HepG2 (cell line): ENCODE results near the gene CAMKV. TPM values are rescaled to one million over a fixed set of nuclear protein-coding genes. Genes with fewer than 3 reads are reported as not detected.
A peak's percentile ranks its signal among the peaks of the same experiment; 100 is the strongest.

Experiments used
- ARNT2 ChIP-seq: sonication (generic); formaldehyde crosslinking; IDR thresholded peaks from 2 replicates; pipeline ENCODE4 v1.8.0; 2022; ENCODE audit warnings: mild to moderate bottlenecking, low read depth, missing genetic modification reagents, moderate library complexity
- CAMTA2 ChIP-seq: sonication (generic); formaldehyde crosslinking; IDR thresholded peaks from 2 replicates; pipeline ENCODE4 v1.4.0; 2020; ENCODE audit warnings: mild to moderate bottlenecking, missing genetic modification reagents, borderline replicate concordance
- MAFF ChIP-seq: IDR thresholded peaks from 2 replicates; pipeline ENCODE4 v1.6.1; 2011; ENCODE audit warnings: low read depth, low read length, improper control_type of control experiment
- MIER3 ChIP-seq: IDR thresholded peaks from 2 replicates; pipeline ENCODE4 v1.6.1; 2016; ENCODE audit warnings: missing compliant biosample characterization, borderline replicate concordance
- NFRKB ChIP-seq: fragments of 450-650 bp; IDR thresholded peaks from 2 replicates; pipeline ENCODE4 v1.6.1; 2017
- RXRA ChIP-seq: sonication (generic); formaldehyde crosslinking; IDR thresholded peaks from 2 replicates; pipeline ENCODE4 v1.5.1; 2020; ENCODE audit warnings: missing genetic modification reagents
- U2AF1 ChIP-seq: fragments of 200-400 bp; formaldehyde crosslinking; optimal IDR thresholded peaks from 2 replicates; pipeline ENCODE3; 2017; ENCODE audit warnings: mild to moderate bottlenecking, low read depth, low read length
- XBP1 ChIP-seq: sonication (generic); formaldehyde crosslinking; IDR thresholded peaks from 2 replicates; pipeline ENCODE4 v1.5.0; 2020; ENCODE audit warnings: missing genetic modification reagents
- ZFP36L2 ChIP-seq: sonication (generic); formaldehyde crosslinking; IDR thresholded peaks from 2 replicates; pipeline ENCODE4 v1.4.0; 2020; ENCODE audit warnings: missing genetic modification reagents
- ZNF333 ChIP-seq: sonication (generic); formaldehyde crosslinking; IDR thresholded peaks from 2 replicates; pipeline ENCODE4 v1.4.0; 2020; ENCODE audit warnings: mild to moderate bottlenecking, missing genetic modification reagents, borderline replicate concordance
- ZNF343 ChIP-seq: sonication (generic); formaldehyde crosslinking; IDR thresholded peaks from 2 replicates; pipeline ENCODE4 v1.4.0; 2020; ENCODE audit warnings: mild to moderate bottlenecking, missing genetic modification reagents
- ZNF543 ChIP-seq: sonication (generic); formaldehyde crosslinking; IDR thresholded peaks from 2 replicates; pipeline ENCODE4 v1.4.0; 2020; ENCODE audit warnings: mild to moderate bottlenecking, missing genetic modification reagents
- ZNF550 ChIP-seq: sonication (generic); formaldehyde crosslinking; IDR thresholded peaks from 2 replicates; pipeline ENCODE4 v1.4.0; 2020; ENCODE audit warnings: mild to moderate bottlenecking, missing genetic modification reagents, borderline replicate concordance
- ZNF724P ChIP-seq: sonication (generic); formaldehyde crosslinking; IDR thresholded peaks from 2 replicates; pipeline ENCODE4 v1.8.0; 2022; ENCODE audit warnings: missing genetic modification reagents, borderline replicate concordance
- polyA plus RNA-seq, 8 experiments: library from polyadenylated mRNA; depleted of rRNA in 3 of 8; stranded (reverse) in 7 of 8; unstranded in 1 of 8; fragments of >200 nt; fragmentation: Illumina TruSeq in 4 of 8; extraction: Trizol in 4 of 8; gene quantifications; 2 replicates each; pipeline versions ENCODE4 v1.2.1 to v1.2.3, GENCODE V29; 2011 to 2016; ENCODE audit warnings: low read depth in 4 of 8, missing spikeins in 1 of 8, mixed read lengths in 1 of 8; ENCODE audit not compliant: insufficient read depth in 1 of 8
- total RNA-seq, 5 experiments: library from RNA; depleted of rRNA; stranded (reverse); fragments of >200 nt; fragmentation: Illumina TruSeq; extraction: Trizol; gene quantifications; 2 replicates each; pipeline ENCODE4 v1.2.3, GENCODE V29; 2016; ENCODE audit warnings: low read depth in 1 of 5
- TF ChIP-seq, protein P1 (sequence below): sonication (generic); formaldehyde crosslinking; IDR thresholded peaks from 2 replicates; pipeline ENCODE4 v1.8.1; 2023; ENCODE audit warnings: mild to moderate bottlenecking, inconsistent platforms, moderate library complexity, missing genetic modification reagents, borderline replicate concordance
- TF ChIP-seq, protein P2 (sequence below), 2 experiments: sonication (generic) in 1 of 2; formaldehyde crosslinking in 1 of 2; IDR thresholded peaks; 2 replicates each; pipeline versions ENCODE4 v1.5.1 to v1.6.1; 2011 to 2020; ENCODE audit warnings: borderline replicate concordance in 1 of 2, low read depth in 1 of 2, low read length in 1 of 2, mild to moderate bottlenecking in 1 of 2, missing genetic modification reagents in 1 of 2, moderate library complexity in 1 of 2
- TF ChIP-seq, protein P3 (sequence below): sonication (generic); formaldehyde crosslinking; IDR thresholded peaks from 2 replicates; pipeline ENCODE4 v1.4.0; 2020; ENCODE audit warnings: mild to moderate bottlenecking, missing genetic modification reagents
- TF ChIP-seq, protein P4 (sequence below): sonication (generic); formaldehyde crosslinking; IDR thresholded peaks from 2 replicates; pipeline ENCODE4 v1.4.0; 2020; ENCODE audit warnings: missing genetic modification reagents
- TF ChIP-seq, protein P5 (sequence below): sonication (generic); formaldehyde crosslinking; conservative IDR thresholded peaks from 2 replicates; pipeline ENCODE4 v1.8.0; 2022; ENCODE audit warnings: mild to moderate bottlenecking, moderate library complexity, missing genetic modification reagents
- TF ChIP-seq, protein P6 (sequence below): IDR thresholded peaks from 2 replicates; pipeline ENCODE4 v1.6.1; 2018; ENCODE audit warnings: missing genetic modification reagents

CAMKV gene
- total and polyA plus RNA-seq, 2 of the 13 experiments (the other 11 are each of a cell fraction or from before 2014, with no cell fraction given), result 0.13 to 0.15 TPM

DNA sequence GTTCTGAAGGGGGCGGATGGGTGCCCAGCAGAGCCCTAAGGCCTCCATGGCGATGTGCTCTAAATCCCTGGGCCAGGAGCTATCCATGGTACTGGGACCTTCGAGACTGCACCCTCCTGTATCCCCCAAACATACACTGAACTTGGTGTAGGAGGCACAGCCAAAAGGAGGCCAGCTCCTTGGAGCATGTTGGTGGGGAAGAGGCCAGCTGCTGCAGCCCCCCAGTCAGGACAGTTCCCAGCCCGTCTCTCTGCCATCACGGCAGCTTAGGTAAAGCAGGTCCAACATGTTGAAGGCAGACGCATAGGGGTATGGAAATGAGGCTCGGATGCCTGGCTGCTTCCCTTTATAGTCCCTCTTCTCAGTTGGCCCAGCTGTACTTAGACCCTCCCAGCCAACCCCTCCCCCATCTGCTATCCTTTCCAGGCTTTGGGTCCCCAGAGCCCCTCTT, 1.8 kb downstream of the CAMKV start (continued):
- TF ChIP-seq, protein P1, sequence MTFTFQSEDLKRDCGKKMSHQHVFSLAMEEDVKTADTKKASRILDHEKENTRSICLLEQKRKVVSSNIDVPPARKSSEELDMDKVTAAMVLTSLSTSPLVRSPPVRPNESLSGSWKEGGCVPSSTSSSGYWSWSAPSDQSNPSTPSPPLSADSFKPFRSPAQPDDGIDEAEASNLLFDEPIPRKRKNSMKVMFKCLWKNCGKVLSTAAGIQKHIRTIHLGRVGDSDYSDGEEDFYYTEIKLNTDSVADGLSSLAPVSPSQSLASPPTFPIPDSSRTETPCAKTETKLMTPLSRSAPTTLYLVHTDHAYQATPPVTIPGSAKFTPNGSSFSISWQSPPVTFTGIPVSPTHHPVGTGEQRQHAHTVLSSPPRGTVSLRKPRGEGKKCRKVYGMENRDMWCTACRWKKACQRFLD, result no peak
- TF ChIP-seq, protein P2, sequence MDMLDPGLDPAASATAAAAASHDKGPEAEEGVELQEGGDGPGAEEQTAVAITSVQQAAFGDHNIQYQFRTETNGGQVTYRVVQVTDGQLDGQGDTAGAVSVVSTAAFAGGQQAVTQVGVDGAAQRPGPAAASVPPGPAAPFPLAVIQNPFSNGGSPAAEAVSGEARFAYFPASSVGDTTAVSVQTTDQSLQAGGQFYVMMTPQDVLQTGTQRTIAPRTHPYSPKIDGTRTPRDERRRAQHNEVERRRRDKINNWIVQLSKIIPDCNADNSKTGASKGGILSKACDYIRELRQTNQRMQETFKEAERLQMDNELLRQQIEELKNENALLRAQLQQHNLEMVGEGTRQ (IDR thresholded peaks at IDR 0.05; ENCODE audit: low read depth, low read length), result no peak
- TF ChIP-seq, protein P2 (CRISPR knock-in tag; IDR thresholded peaks at IDR 0.05; ENCODE audit: borderline replicate concordance), result no peak
- TF ChIP-seq RXRA, result no peak
- TF ChIP-seq ZNF343 (CRISPR knock-in tag), result no peak
- TF ChIP-seq XBP1 (CRISPR knock-in tag), result no peak
- TF ChIP-seq CAMTA2 (CRISPR knock-in tag), result no peak
- TF ChIP-seq, protein P3, sequence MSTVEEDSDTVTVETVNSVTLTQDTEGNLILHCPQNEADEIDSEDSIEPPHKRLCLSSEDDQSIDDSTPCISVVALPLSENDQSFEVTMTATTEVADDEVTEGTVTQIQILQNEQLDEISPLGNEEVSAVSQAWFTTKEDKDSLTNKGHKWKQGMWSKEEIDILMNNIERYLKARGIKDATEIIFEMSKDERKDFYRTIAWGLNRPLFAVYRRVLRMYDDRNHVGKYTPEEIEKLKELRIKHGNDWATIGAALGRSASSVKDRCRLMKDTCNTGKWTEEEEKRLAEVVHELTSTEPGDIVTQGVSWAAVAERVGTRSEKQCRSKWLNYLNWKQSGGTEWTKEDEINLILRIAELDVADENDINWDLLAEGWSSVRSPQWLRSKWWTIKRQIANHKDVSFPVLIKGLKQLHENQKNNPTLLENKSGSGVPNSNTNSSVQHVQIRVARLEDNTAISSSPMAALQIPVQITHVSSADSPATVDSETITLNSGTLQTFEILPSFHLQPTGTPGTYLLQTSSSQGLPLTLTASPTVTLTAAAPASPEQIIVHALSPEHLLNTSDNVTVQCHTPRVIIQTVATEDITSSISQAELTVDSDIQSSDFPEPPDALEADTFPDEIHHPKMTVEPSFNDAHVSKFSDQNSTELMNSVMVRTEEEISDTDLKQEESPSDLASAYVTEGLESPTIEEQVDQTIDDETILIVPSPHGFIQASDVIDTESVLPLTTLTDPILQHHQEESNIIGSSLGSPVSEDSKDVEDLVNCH (CRISPR knock-in tag), result no peak
- no peak for TF ChIP-seq ZFP36L2 (CRISPR knock-in tag)
- no peak for TF ChIP-seq NFRKB
- TF ChIP-seq, protein P4, sequence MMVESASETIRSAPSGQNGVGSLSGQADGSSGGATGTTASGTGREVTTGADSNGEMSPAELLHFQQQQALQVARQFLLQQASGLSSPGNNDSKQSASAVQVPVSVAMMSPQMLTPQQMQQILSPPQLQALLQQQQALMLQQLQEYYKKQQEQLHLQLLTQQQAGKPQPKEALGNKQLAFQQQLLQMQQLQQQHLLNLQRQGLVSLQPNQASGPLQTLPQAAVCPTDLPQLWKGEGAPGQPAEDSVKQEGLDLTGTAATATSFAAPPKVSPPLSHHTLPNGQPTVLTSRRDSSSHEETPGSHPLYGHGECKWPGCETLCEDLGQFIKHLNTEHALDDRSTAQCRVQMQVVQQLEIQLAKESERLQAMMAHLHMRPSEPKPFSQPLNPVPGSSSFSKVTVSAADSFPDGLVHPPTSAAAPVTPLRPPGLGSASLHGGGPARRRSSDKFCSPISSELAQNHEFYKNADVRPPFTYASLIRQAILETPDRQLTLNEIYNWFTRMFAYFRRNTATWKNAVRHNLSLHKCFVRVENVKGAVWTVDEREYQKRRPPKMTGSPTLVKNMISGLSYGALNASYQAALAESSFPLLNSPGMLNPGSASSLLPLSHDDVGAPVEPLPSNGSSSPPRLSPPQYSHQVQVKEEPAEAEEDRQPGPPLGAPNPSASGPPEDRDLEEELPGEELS (CRISPR knock-in tag), result no peak
- no peak for TF ChIP-seq ZNF724P (CRISPR knock-in tag)
- TF ChIP-seq MIER3, result no peak
- no peak for TF ChIP-seq ZNF543
- TF ChIP-seq, protein P5, sequence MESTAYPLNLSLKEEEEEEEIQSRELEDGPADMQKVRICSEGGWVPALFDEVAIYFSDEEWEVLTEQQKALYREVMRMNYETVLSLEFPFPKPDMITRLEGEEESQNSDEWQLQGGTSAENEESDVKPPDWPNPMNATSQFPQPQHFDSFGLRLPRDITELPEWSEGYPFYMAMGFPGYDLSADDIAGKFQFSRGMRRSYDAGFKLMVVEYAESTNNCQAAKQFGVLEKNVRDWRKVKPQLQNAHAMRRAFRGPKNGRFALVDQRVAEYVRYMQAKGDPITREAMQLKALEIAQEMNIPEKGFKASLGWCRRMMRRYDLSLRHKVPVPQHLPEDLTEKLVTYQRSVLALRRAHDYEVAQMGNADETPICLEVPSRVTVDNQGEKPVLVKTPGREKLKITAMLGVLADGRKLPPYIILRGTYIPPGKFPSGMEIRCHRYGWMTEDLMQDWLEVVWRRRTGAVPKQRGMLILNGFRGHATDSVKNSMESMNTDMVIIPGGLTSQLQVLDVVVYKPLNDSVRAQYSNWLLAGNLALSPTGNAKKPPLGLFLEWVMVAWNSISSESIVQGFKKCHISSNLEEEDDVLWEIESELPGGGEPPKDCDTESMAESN (CRISPR knock-in tag), result no peak
- peak; percentile 33; the same call in 1 of the 2 replicates for TF ChIP-seq ZNF333 (CRISPR knock-in tag)
- TF ChIP-seq, protein P6, sequence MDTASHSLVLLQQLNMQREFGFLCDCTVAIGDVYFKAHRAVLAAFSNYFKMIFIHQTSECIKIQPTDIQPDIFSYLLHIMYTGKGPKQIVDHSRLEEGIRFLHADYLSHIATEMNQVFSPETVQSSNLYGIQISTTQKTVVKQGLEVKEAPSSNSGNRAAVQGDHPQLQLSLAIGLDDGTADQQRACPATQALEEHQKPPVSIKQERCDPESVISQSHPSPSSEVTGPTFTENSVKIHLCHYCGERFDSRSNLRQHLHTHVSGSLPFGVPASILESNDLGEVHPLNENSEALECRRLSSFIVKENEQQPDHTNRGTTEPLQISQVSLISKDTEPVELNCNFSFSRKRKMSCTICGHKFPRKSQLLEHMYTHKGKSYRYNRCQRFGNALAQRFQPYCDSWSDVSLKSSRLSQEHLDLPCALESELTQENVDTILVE (CRISPR knock-in tag), result no peak
- TF ChIP-seq MAFF, result no peak
- TF ChIP-seq ARNT2 (CRISPR knock-in tag), result no peak
- no peak for TF ChIP-seq ZNF550 (CRISPR knock-in tag)
- no peak for TF ChIP-seq U2AF1
